ENCODE data around the gene LUM.

DNA sequence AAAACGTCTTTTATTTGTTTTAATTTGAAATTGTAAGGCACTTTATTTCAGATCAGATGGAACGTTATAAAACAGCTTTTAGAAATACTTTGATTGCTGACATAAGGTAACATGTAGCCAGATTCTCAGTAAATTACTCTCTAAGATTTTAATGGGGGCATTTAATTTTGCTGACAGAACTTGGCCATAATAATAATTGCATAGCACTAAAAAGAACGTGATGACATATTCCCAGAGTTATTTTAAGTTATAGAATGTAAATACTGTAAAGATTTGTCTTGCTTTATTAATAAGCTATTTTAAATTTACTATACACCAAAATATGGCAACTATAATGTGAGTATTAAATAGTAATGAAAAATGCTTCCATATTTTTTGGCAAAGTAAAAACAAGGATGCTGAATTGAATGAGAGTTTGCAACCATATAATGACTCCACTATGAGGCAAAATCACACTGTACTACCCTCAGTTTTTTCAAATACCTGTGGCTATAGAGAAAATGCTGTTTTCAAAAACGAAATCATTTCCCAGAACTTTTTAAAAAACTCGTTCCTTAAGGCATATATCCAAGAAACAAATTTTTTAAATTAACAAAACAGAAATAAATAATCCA, 876 bp downstream of the LUM start:
- TF ChIP-seq, protein P1, sequence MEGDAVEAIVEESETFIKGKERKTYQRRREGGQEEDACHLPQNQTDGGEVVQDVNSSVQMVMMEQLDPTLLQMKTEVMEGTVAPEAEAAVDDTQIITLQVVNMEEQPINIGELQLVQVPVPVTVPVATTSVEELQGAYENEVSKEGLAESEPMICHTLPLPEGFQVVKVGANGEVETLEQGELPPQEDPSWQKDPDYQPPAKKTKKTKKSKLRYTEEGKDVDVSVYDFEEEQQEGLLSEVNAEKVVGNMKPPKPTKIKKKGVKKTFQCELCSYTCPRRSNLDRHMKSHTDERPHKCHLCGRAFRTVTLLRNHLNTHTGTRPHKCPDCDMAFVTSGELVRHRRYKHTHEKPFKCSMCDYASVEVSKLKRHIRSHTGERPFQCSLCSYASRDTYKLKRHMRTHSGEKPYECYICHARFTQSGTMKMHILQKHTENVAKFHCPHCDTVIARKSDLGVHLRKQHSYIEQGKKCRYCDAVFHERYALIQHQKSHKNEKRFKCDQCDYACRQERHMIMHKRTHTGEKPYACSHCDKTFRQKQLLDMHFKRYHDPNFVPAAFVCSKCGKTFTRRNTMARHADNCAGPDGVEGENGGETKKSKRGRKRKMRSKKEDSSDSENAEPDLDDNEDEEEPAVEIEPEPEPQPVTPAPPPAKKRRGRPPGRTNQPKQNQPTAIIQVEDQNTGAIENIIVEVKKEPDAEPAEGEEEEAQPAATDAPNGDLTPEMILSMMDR (IDR thresholded peaks at IDR 0.05; ENCODE audit: insufficient read depth, low read depth, low read length): no peak
- TF ChIP-seq EZH2 (IDR thresholded peaks at IDR 0.05; ENCODE audit: insufficient read depth, low read length): no peak
